HL-60 (cell line): ENCODE data around the gene TMEM145.

Experiments
- CTCF ChIP-seq: IDR thresholded peaks from one replicate; pipeline ENCODE4 v1.5.1; 2011; ENCODE audit warnings: low read length, control low read depth, inconsistent platforms; ENCODE audit not compliant: insufficient read depth
- POLR2AphosphoS5 ChIP-seq: IDR thresholded peaks from 2 replicates; pipeline ENCODE4 v1.6.1; 2012; ENCODE audit warnings: low read depth
- REST ChIP-seq: IDR thresholded peaks from 2 replicates; pipeline ENCODE4 v1.6.1; 2012; ENCODE audit warnings: low read depth; ENCODE audit not compliant: insufficient replicate concordance
- SPI1 ChIP-seq: IDR thresholded peaks from 2 replicates; pipeline ENCODE4 v1.6.1; 2012; ENCODE audit warnings: low read depth, mild to moderate bottlenecking, borderline replicate concordance

GRCh38 chr19:42269478-42270345, 43.4 kb upstream of the TMEM145 start:
- no peak for TF ChIP-seq CTCF
- TF ChIP-seq REST: no peak
- no peak for TF ChIP-seq SPI1
- no peak for TF ChIP-seq POLR2AphosphoS5
